Measurements from ENCODE around the gene LRRC56.

GRCh38 chr11:492427-493226 lies 44.7 kb upstream of the LRRC56 start:
- no peak for TF ChIP-seq CTCF (tag by site-specific recombination; IDR thresholded peaks at IDR 0.05)
- TF ChIP-seq ZNF416 (tag by site-specific recombination; IDR thresholded peaks at IDR 0.05): no peak
- TF ChIP-seq ZBTB11 (tag by site-specific recombination; conservative IDR thresholded peaks at IDR 0.05; ENCODE audit: low read depth): no peak
- no peak for TF ChIP-seq PRDM1 (tag by site-specific recombination; IDR thresholded peaks at IDR 0.05)
- TF ChIP-seq ZNF510 (tag by site-specific recombination; IDR thresholded peaks at IDR 0.05; ENCODE audit: insufficient replicate concordance): no peak

Data from HEK293 (cell line).